ENCODE measurements around the gene GRIN2A.

Gene GRIN2A

GRCh38 chr16:10181196-10182162, 749 bp downstream of the GRIN2A start:
- DNase-seq (ENCODE audit: low read depth): peak; percentile 68

GRCh38 chr16:10180771-10181163, 1.5 kb downstream of the GRIN2A start:
- DNase-seq (ENCODE audit: low read depth): peak; percentile 49

- no peak for DNase-seq (ENCODE audit: low read depth)
Observed at GRCh38 chr16:10180042-10180770, 2.0 kb downstream of the GRIN2A start.

- no peak for DNase-seq (ENCODE audit: low read depth)
Observed at GRCh38 chr16:10178526-10178925, 3.7 kb downstream of the GRIN2A start.

GRCh38 chr16:10178080-10178479, 4.1 kb downstream of the GRIN2A start:
- peak; percentile 52 for DNase-seq (ENCODE audit: low read depth)

- peak; percentile 95 for DNase-seq (ENCODE audit: low read depth)
Observed at GRCh38 chr16:10172848-10173655, 9.2 kb downstream of the GRIN2A start.

GRCh38 chr16:10171221-10171620, 11.0 kb downstream of the GRIN2A start:
- no peak for DNase-seq (ENCODE audit: low read depth)

GRCh38 chr16:10169904-10170410, 12.3 kb downstream of the GRIN2A start:
- peak; percentile 36 for DNase-seq (ENCODE audit: low read depth)

GRCh38 chr16:10169031-10169430, 13.2 kb downstream of the GRIN2A start:
- DNase-seq (ENCODE audit: low read depth): no peak

- DNase-seq (ENCODE audit: low read depth): peak; percentile 81
Observed at GRCh38 chr16:10168258-10168657, 14.0 kb downstream of the GRIN2A start.

GRCh38 chr16:10165643-10166042, 16.6 kb downstream of the GRIN2A start:
- DNase-seq (ENCODE audit: low read depth): no peak

GRCh38 chr16:10162981-10163380, 19.2 kb downstream of the GRIN2A start:
- DNase-seq (ENCODE audit: low read depth): no peak

GRCh38 chr16:10156099-10156498, 26.1 kb downstream of the GRIN2A start:
- no peak for DNase-seq (ENCODE audit: low read depth)

- DNase-seq (ENCODE audit: low read depth): peak; percentile 25
Observed at GRCh38 chr16:10154389-10154788, 27.8 kb downstream of the GRIN2A start.

- no peak for DNase-seq (ENCODE audit: low read depth)
Observed at GRCh38 chr16:10153985-10154384, 28.2 kb downstream of the GRIN2A start.

GRCh38 chr16:10151718-10152117, 30.5 kb downstream of the GRIN2A start:
- no peak for DNase-seq (ENCODE audit: low read depth)

GRCh38 chr16:10150906-10151305, 31.3 kb downstream of the GRIN2A start:
- DNase-seq (ENCODE audit: low read depth): peak; percentile 72

GRCh38 chr16:10145542-10146035, 36.6 kb downstream of the GRIN2A start:
- no peak for DNase-seq (ENCODE audit: low read depth)

GRCh38 chr16:10141671-10142070, 40.6 kb downstream of the GRIN2A start:
- no peak for DNase-seq (ENCODE audit: low read depth)

- DNase-seq (ENCODE audit: low read depth): no peak
Observed at GRCh38 chr16:10138881-10139280, 43.3 kb downstream of the GRIN2A start.

GRCh38 chr16:10137341-10137740, 44.9 kb downstream of the GRIN2A start:
- DNase-seq (ENCODE audit: low read depth): no peak

- DNase-seq (ENCODE audit: low read depth): no peak
Observed at GRCh38 chr16:10136916-10137315, 45.3 kb downstream of the GRIN2A start.
